ENCODE results near the gene PLOD1. TPM values are rescaled to one million over a fixed set of nuclear protein-coding genes. Genes with fewer than 3 reads are reported as not detected.

PLOD1 gene
- total RNA-seq, 1 experiment from 2014 or later, result 46.9 TPM

DNA sequence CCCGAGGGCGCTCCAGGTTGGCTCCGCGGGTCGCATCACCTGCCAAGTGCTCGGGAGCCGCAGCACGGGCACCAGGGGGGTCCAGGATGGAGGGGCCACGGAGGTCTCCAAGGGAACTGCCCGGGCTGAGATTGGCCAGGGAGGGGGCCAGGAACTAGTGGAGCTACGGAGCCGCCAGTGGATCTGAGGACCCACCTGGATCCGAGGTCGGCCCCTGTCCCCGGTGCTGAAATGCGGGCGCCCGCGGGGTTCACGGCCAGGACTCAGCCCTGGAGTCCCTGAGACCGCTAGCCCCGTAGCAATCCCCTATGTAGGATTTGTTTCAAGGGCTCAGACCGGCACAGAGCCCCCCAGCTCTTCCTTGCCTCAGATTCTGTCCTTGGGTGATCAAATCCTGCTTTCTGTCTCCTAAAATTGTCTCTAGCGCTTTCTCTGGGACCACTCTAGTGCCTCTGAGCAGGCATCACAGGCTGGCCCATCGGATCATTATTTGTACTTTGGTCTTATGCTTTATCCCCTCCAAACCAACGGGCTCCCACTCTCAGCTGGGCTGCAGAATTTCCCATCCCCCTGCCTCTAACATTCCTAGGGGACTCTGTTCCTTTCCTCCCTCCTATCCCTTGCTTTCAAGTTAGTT, 35.6 kb upstream of the PLOD1 start:
- ChIA-PET CTCF (interaction anchor here (0.7 to 2.4 kb wide), 7 partner anchors 9 to 114 kb away, joined by 3 to 8 read pairs (median 4); no protein-coding TSS in a partner anchor), POLR2A (interaction anchor here (1.5 to 2.0 kb wide), 2 partner anchors 9 to 11 kb away, joined by 5 to 8 read pairs; no protein-coding TSS in a partner anchor)
- Mint-ChIP-seq H3K4me1 (peaks cover 4% of the 10 kb centered on the region), H3K9me3 (no peaks in the 10 kb centered on the region), H3K4me3 (peak overlapping the region; percentile 29; the same call in 1 of the 2 replicates), H3K27ac (no peak overlapping the region), H3K36me3 (no peaks in the 10 kb centered on the region), H3K27me3 (ENCODE audit: low read depth) (no peaks in the 10 kb centered on the region; the same call in 1 of the 2 replicates)
- ATAC-seq (peak; percentile 88), DNase-seq (ENCODE audit: low spot score) (peak; percentile 81)
- TF ChIP-seq FOXP1 (CRISPR knock-in tag; IDR thresholded peaks at IDR 0.05; ENCODE audit: borderline replicate concordance) (0 out of 2 replicates have a peak, but pooled peaks have one; percentile 17), NFE2L1 (CRISPR knock-in tag; IDR thresholded peaks at IDR 0.05) (no peak), JUN (CRISPR knock-in tag; IDR thresholded peaks at IDR 0.05) (0 out of 2 replicates have a peak, but pooled peaks have one; percentile 53), IRF2 (CRISPR knock-in tag; IDR thresholded peaks at IDR 0.05; ENCODE audit: borderline replicate concordance, low read depth) (no peak), TCF7 (CRISPR knock-in tag; IDR thresholded peaks at IDR 0.05; ENCODE audit: low read depth) (no peak), SOX15 (CRISPR knock-in tag; IDR thresholded peaks at IDR 0.05) (no peak), PRRX2 (CRISPR knock-in tag; IDR thresholded peaks at IDR 0.05) (no peak), ESRRA (CRISPR knock-in tag; IDR thresholded peaks at IDR 0.05; ENCODE audit: borderline replicate concordance) (no peak), SMAD3 (CRISPR knock-in tag; IDR thresholded peaks at IDR 0.05; ENCODE audit: borderline replicate concordance) (no peak), MYBL2 (CRISPR knock-in tag; IDR thresholded peaks at IDR 0.05) (no peak), ZNF416 (CRISPR knock-in tag; IDR thresholded peaks at IDR 0.05) (no peak), GTF2I (CRISPR knock-in tag; conservative IDR thresholded peaks at IDR 0.05) (no peak), TP53 (CRISPR knock-in tag; IDR thresholded peaks at IDR 0.05) (0 out of 2 replicates have a peak, but pooled peaks have one; percentile 64)
- TF ChIP-seq, protein P1, sequence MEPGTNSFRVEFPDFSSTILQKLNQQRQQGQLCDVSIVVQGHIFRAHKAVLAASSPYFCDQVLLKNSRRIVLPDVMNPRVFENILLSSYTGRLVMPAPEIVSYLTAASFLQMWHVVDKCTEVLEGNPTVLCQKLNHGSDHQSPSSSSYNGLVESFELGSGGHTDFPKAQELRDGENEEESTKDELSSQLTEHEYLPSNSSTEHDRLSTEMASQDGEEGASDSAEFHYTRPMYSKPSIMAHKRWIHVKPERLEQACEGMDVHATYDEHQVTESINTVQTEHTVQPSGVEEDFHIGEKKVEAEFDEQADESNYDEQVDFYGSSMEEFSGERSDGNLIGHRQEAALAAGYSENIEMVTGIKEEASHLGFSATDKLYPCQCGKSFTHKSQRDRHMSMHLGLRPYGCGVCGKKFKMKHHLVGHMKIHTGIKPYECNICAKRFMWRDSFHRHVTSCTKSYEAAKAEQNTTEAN (CRISPR knock-in tag; IDR thresholded peaks at IDR 0.05), result no peak
- TF ChIP-seq, protein P2, sequence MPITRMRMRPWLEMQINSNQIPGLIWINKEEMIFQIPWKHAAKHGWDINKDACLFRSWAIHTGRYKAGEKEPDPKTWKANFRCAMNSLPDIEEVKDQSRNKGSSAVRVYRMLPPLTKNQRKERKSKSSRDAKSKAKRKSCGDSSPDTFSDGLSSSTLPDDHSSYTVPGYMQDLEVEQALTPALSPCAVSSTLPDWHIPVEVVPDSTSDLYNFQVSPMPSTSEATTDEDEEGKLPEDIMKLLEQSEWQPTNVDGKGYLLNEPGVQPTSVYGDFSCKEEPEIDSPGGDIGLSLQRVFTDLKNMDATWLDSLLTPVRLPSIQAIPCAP (CRISPR knock-in tag; IDR thresholded peaks at IDR 0.05), result no peak
- TF ChIP-seq, protein P3, sequence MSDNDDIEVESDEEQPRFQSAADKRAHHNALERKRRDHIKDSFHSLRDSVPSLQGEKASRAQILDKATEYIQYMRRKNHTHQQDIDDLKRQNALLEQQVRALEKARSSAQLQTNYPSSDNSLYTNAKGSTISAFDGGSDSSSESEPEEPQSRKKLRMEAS (CRISPR knock-in tag; IDR thresholded peaks at IDR 0.05), result no peak
- TF ChIP-seq, protein P4, sequence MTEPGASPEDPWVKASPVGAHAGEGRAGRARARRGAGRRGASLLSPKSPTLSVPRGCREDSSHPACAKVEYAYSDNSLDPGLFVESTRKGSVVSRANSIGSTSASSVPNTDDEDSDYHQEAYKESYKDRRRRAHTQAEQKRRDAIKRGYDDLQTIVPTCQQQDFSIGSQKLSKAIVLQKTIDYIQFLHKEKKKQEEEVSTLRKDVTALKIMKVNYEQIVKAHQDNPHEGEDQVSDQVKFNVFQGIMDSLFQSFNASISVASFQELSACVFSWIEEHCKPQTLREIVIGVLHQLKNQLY (CRISPR knock-in tag; IDR thresholded peaks at IDR 0.05), result no peak
- TF ChIP-seq, protein P5, sequence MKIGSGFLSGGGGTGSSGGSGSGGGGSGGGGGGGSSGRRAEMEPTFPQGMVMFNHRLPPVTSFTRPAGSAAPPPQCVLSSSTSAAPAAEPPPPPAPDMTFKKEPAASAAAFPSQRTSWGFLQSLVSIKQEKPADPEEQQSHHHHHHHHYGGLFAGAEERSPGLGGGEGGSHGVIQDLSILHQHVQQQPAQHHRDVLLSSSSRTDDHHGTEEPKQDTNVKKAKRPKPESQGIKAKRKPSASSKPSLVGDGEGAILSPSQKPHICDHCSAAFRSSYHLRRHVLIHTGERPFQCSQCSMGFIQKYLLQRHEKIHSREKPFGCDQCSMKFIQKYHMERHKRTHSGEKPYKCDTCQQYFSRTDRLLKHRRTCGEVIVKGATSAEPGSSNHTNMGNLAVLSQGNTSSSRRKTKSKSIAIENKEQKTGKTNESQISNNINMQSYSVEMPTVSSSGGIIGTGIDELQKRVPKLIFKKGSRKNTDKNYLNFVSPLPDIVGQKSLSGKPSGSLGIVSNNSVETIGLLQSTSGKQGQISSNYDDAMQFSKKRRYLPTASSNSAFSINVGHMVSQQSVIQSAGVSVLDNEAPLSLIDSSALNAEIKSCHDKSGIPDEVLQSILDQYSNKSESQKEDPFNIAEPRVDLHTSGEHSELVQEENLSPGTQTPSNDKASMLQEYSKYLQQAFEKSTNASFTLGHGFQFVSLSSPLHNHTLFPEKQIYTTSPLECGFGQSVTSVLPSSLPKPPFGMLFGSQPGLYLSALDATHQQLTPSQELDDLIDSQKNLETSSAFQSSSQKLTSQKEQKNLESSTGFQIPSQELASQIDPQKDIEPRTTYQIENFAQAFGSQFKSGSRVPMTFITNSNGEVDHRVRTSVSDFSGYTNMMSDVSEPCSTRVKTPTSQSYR (CRISPR knock-in tag; IDR thresholded peaks at IDR 0.05), result no peak
- TF ChIP-seq, protein P6, sequence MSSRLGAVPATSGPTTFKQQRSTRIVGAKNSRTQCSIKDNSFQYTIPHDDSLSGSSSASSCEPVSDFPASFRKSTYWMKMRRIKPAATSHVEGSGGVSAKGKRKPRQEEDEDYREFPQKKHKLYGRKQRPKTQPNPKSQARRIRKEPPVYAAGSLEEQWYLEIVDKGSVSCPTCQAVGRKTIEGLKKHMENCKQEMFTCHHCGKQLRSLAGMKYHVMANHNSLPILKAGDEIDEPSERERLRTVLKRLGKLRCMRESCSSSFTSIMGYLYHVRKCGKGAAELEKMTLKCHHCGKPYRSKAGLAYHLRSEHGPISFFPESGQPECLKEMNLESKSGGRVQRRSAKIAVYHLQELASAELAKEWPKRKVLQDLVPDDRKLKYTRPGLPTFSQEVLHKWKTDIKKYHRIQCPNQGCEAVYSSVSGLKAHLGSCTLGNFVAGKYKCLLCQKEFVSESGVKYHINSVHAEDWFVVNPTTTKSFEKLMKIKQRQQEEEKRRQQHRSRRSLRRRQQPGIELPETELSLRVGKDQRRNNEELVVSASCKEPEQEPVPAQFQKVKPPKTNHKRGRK (CRISPR knock-in tag; IDR thresholded peaks at IDR 0.05; ENCODE audit: borderline replicate concordance), result no peak
- TF ChIP-seq, protein P7, sequence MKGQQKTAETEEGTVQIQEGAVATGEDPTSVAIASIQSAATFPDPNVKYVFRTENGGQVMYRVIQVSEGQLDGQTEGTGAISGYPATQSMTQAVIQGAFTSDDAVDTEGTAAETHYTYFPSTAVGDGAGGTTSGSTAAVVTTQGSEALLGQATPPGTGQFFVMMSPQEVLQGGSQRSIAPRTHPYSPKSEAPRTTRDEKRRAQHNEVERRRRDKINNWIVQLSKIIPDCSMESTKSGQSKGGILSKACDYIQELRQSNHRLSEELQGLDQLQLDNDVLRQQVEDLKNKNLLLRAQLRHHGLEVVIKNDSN (CRISPR knock-in tag; IDR thresholded peaks at IDR 0.05), result no peak
- TF ChIP-seq, protein P8, sequence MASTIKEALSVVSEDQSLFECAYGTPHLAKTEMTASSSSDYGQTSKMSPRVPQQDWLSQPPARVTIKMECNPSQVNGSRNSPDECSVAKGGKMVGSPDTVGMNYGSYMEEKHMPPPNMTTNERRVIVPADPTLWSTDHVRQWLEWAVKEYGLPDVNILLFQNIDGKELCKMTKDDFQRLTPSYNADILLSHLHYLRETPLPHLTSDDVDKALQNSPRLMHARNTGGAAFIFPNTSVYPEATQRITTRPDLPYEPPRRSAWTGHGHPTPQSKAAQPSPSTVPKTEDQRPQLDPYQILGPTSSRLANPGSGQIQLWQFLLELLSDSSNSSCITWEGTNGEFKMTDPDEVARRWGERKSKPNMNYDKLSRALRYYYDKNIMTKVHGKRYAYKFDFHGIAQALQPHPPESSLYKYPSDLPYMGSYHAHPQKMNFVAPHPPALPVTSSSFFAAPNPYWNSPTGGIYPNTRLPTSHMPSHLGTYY (CRISPR knock-in tag; IDR thresholded peaks at IDR 0.05), result no peak
- TF ChIP-seq, protein P9, sequence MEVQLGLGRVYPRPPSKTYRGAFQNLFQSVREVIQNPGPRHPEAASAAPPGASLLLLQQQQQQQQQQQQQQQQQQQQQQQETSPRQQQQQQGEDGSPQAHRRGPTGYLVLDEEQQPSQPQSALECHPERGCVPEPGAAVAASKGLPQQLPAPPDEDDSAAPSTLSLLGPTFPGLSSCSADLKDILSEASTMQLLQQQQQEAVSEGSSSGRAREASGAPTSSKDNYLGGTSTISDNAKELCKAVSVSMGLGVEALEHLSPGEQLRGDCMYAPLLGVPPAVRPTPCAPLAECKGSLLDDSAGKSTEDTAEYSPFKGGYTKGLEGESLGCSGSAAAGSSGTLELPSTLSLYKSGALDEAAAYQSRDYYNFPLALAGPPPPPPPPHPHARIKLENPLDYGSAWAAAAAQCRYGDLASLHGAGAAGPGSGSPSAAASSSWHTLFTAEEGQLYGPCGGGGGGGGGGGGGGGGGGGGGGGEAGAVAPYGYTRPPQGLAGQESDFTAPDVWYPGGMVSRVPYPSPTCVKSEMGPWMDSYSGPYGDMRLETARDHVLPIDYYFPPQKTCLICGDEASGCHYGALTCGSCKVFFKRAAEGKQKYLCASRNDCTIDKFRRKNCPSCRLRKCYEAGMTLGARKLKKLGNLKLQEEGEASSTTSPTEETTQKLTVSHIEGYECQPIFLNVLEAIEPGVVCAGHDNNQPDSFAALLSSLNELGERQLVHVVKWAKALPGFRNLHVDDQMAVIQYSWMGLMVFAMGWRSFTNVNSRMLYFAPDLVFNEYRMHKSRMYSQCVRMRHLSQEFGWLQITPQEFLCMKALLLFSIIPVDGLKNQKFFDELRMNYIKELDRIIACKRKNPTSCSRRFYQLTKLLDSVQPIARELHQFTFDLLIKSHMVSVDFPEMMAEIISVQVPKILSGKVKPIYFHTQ (CRISPR knock-in tag; IDR thresholded peaks at IDR 0.05), result no peak
- TF ChIP-seq, protein P10, sequence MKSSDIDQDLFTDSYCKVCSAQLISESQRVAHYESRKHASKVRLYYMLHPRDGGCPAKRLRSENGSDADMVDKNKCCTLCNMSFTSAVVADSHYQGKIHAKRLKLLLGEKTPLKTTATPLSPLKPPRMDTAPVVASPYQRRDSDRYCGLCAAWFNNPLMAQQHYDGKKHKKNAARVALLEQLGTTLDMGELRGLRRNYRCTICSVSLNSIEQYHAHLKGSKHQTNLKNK (CRISPR knock-in tag; IDR thresholded peaks at IDR 0.05), result no peak

Measured in WTC11 (cell line).